Measurements from ENCODE around the gene RFX2. TPM values are rescaled to one million over a fixed set of nuclear protein-coding genes. Genes with fewer than 3 reads are reported as not detected.

Gene RFX2
- total RNA-seq, 1 experiment from 2014 or later, result 2.9 TPM

- peak; percentile 21 for DNase-seq
- peaks cover 5% of the 10 kb centered on the region; the same call in 1 of the 2 replicates for H3K27me3 ChIP-seq (ENCODE audit: control insufficient read depth, insufficient read depth, low read length)
- H3K36me3 ChIP-seq (replicated peaks; ENCODE audit: control insufficient read depth, insufficient read depth, low read length), result no peaks in the 10 kb centered on the region
- no peak overlapping the region for H3K4me3 ChIP-seq (ENCODE audit: insufficient read depth, low read depth, low read length)
These were observed 46.5 kb downstream of the RFX2 start for GRCh38 chr19:6063576-6064335.

GRCh38 chr19:6062961-6063575 is 47.2 kb downstream of the RFX2 start:
- H3K36me3 ChIP-seq (replicated peaks; ENCODE audit: control insufficient read depth, insufficient read depth, low read length), result no peaks in the 10 kb centered on the region
- peak; percentile 29 for DNase-seq
- H3K4me3 ChIP-seq (ENCODE audit: insufficient read depth, low read depth, low read length), result no peak overlapping the region
- H3K27me3 ChIP-seq (ENCODE audit: control insufficient read depth, insufficient read depth, low read length), result peaks cover 5% of the 10 kb centered on the region; the same call in 1 of the 2 replicates

GRCh38 chr19:6062274-6062673 is 48.0 kb downstream of the RFX2 start:
- Histone ChIP-seq H3K4me3 (ENCODE audit: insufficient read depth, low read depth, low read length) (no peak overlapping the region), H3K27me3 (ENCODE audit: control insufficient read depth, insufficient read depth, low read length) (peaks cover 5% of the 10 kb centered on the region; the same call in 1 of the 2 replicates), H3K36me3 (replicated peaks; ENCODE audit: control insufficient read depth, insufficient read depth, low read length) (no peaks in the 10 kb centered on the region)
- DNase-seq, result peak; percentile 22

- peak; percentile 26 for DNase-seq
- Histone ChIP-seq H3K4me3 (ENCODE audit: insufficient read depth, low read depth, low read length) (no peak overlapping the region), H3K36me3 (replicated peaks; ENCODE audit: control insufficient read depth, insufficient read depth, low read length) (no peaks in the 10 kb centered on the region), H3K27me3 (ENCODE audit: control insufficient read depth, insufficient read depth, low read length) (peaks cover 5% of the 10 kb centered on the region; the same call in 1 of the 2 replicates)
These were observed 48.7 kb downstream of the RFX2 start for GRCh38 chr19:6061376-6062130.

GRCh38 chr19:6060600-6061375 is 49.5 kb downstream of the RFX2 start:
- peak; percentile 49 for DNase-seq
- no peaks in the 10 kb centered on the region for H3K36me3 ChIP-seq (replicated peaks; ENCODE audit: control insufficient read depth, insufficient read depth, low read length)
- peaks cover 5% of the 10 kb centered on the region; the same call in 1 of the 2 replicates for H3K27me3 ChIP-seq (ENCODE audit: control insufficient read depth, insufficient read depth, low read length)
- H3K4me3 ChIP-seq (ENCODE audit: insufficient read depth, low read depth, low read length), result no peak overlapping the region

GRCh38 chr19:6059988-6060599 is 50.2 kb downstream of the RFX2 start:
- H3K36me3 ChIP-seq (replicated peaks; ENCODE audit: control insufficient read depth, insufficient read depth, low read length), result no peaks in the 10 kb centered on the region
- DNase-seq, result no peak
- no peak overlapping the region for H3K4me3 ChIP-seq (ENCODE audit: insufficient read depth, low read depth, low read length)
- H3K27me3 ChIP-seq (ENCODE audit: control insufficient read depth, insufficient read depth, low read length), result peaks cover 5% of the 10 kb centered on the region; the same call in 1 of the 2 replicates

GRCh38 chr19:6059396-6059947 is 50.8 kb downstream of the RFX2 start:
- H3K4me3 ChIP-seq (ENCODE audit: insufficient read depth, low read depth, low read length), result no peak overlapping the region
- no peak for DNase-seq
- no peaks in the 10 kb centered on the region for H3K36me3 ChIP-seq (replicated peaks; ENCODE audit: control insufficient read depth, insufficient read depth, low read length)
- peaks cover 5% of the 10 kb centered on the region; the same call in 1 of the 2 replicates for H3K27me3 ChIP-seq (ENCODE audit: control insufficient read depth, insufficient read depth, low read length)

GRCh38 chr19:6058518-6059201 is 51.6 kb downstream of the RFX2 start:
- no peak for DNase-seq
- Histone ChIP-seq H3K36me3 (replicated peaks; ENCODE audit: control insufficient read depth, insufficient read depth, low read length) (no peaks in the 10 kb centered on the region), H3K27me3 (ENCODE audit: control insufficient read depth, insufficient read depth, low read length) (peaks cover 5% of the 10 kb centered on the region; the same call in 1 of the 2 replicates), H3K4me3 (ENCODE audit: insufficient read depth, low read depth, low read length) (no peak overlapping the region)

GRCh38 chr19:6057651-6058517 is 52.4 kb downstream of the RFX2 start:
- no peak for DNase-seq
- Histone ChIP-seq H3K36me3 (replicated peaks; ENCODE audit: control insufficient read depth, insufficient read depth, low read length) (no peaks in the 10 kb centered on the region), H3K4me3 (ENCODE audit: insufficient read depth, low read depth, low read length) (no peak overlapping the region), H3K27me3 (ENCODE audit: control insufficient read depth, insufficient read depth, low read length) (peaks cover 5% of the 10 kb centered on the region; the same call in 1 of the 2 replicates)

- H3K4me3 ChIP-seq (ENCODE audit: insufficient read depth, low read depth, low read length), result no peak overlapping the region
These were observed 53.3 kb downstream of the RFX2 start for GRCh38 chr19:6056801-6057650.

GRCh38 chr19:6056282-6056741 is 54.0 kb downstream of the RFX2 start:
- Histone ChIP-seq H3K4me3 (ENCODE audit: insufficient read depth, low read depth, low read length) (no peak overlapping the region), H3K36me3 (replicated peaks; ENCODE audit: control insufficient read depth, insufficient read depth, low read length) (no peaks in the 10 kb centered on the region), H3K27me3 (ENCODE audit: control insufficient read depth, insufficient read depth, low read length) (peaks cover 3% of the 10 kb centered on the region; the same call in 1 of the 2 replicates)
- no peak for DNase-seq

More at GRCh38 chr19:6056801-6057650, 53.3 kb downstream of the RFX2 start:
- Histone ChIP-seq H3K27me3 (ENCODE audit: control insufficient read depth, insufficient read depth, low read length) (peaks cover 3% of the 10 kb centered on the region; the same call in 1 of the 2 replicates), H3K36me3 (replicated peaks; ENCODE audit: control insufficient read depth, insufficient read depth, low read length) (no peaks in the 10 kb centered on the region)
- peak; percentile 34 for DNase-seq
